ENCODE data around the gene CBX5.
"Not testable (repeated sequence)": the region's sequence is repeated elsewhere in the genome, so short reads cannot be mapped to it uniquely, and the experiment has no call there.

The CBX5 gene

GRCh38 chr12:54279632-54280467 lies at the start of gene CBX5:
Gene CBX5, minus strand, starts transcription at chr12:54280122. Its CDS starts 22,472 bp downstream, at chr12:54257650.
- in situ Hi-C loops (cut with MboI; ENCODE audit: low sequenced_read_pairs), result no loop called here

- in situ Hi-C loops (cut with MboI; ENCODE audit: low sequenced_read_pairs), result no loop called here
Measured at GRCh38 chr12:54328595-54329337, 48.8 kb upstream of the CBX5 start.

- in situ Hi-C loops (cut with MboI; ENCODE audit: low sequenced_read_pairs), result not testable (repeated sequence)
Measured at GRCh38 chr12:54325442-54326109, 45.7 kb upstream of the CBX5 start.

GRCh38 chr12:54324617-54325441 lies 44.9 kb upstream of the CBX5 start, which contains the start of gene COPZ1:
Gene COPZ1, plus strand, starts transcription at chr12:54325131. Its CDS starts 33 bp downstream, at chr12:54325164.
- in situ Hi-C loops (cut with MboI; ENCODE audit: low sequenced_read_pairs), result no loop called here

GRCh38 chr12:54321363-54321762 lies 41.4 kb upstream of the CBX5 start:
- in situ Hi-C loops (cut with MboI; ENCODE audit: low sequenced_read_pairs), result no loop called here

GRCh38 chr12:54312309-54312708 lies 32.4 kb upstream of the CBX5 start:
- in situ Hi-C loops (cut with MboI; ENCODE audit: low sequenced_read_pairs), result not testable (repeated sequence)

GRCh38 chr12:54311051-54311450 lies 31.1 kb upstream of the CBX5 start:
- in situ Hi-C loops (cut with MboI; ENCODE audit: low sequenced_read_pairs), result no loop called here

GRCh38 chr12:54306925-54307741 lies 27.2 kb upstream of the CBX5 start:
- in situ Hi-C loops (cut with MboI; ENCODE audit: low sequenced_read_pairs), result no loop called here

- in situ Hi-C loops (cut with MboI; ENCODE audit: low sequenced_read_pairs), result no loop called here
Measured at GRCh38 chr12:54304187-54304810, 24.4 kb upstream of the CBX5 start.

GRCh38 chr12:54303640-54304039 lies 23.7 kb upstream of the CBX5 start:
- in situ Hi-C loops (cut with MboI; ENCODE audit: low sequenced_read_pairs), result no loop called here

- in situ Hi-C loops (cut with MboI; ENCODE audit: low sequenced_read_pairs), result no loop called here
Measured at GRCh38 chr12:54301428-54302048, 21.6 kb upstream of the CBX5 start.

GRCh38 chr12:54300732-54301427 lies 21.0 kb upstream of the CBX5 start, which contains the start of gene NFE2:
Gene NFE2, minus strand, starts transcription at chr12:54301015. Its CDS starts 5,767 bp downstream, at chr12:54295248.
- in situ Hi-C loops (cut with MboI; ENCODE audit: low sequenced_read_pairs), result no loop called here

- in situ Hi-C loops (cut with MboI; ENCODE audit: low sequenced_read_pairs), result no loop called here
Measured at GRCh38 chr12:54300225-54300731, 20.4 kb upstream of the CBX5 start.

GRCh38 chr12:54299515-54300224 lies 19.7 kb upstream of the CBX5 start:
- in situ Hi-C loops (cut with MboI; ENCODE audit: low sequenced_read_pairs), result no loop called here

GRCh38 chr12:54298904-54299303 lies 19.0 kb upstream of the CBX5 start:
- in situ Hi-C loops (cut with MboI; ENCODE audit: low sequenced_read_pairs), result no loop called here

GRCh38 chr12:54296393-54297099 lies 16.6 kb upstream of the CBX5 start:
- in situ Hi-C loops (cut with MboI; ENCODE audit: low sequenced_read_pairs), result no loop called here

All from HL-60/S4 treated with phorbol 12-myristate 13-acetate at 8.2 ng/mL for 4 days and 3 days (cell line).